ENCODE measurements around the gene DTD1.

DTD1 gene

GRCh38 chr20:18587665-18588573, at the start of gene DTD1:
TSS of gene DTD1 (plus strand) at chr20:18588054. CDS start at chr20:18588073, 19 bp downstream.
- DNase-seq, result peak; percentile 92

- DNase-seq, result no peak
Measured at GRCh38 chr20:18541741-18542140, 46.1 kb upstream of the DTD1 start.

GRCh38 chr20:18543216-18543615, 44.6 kb upstream of the DTD1 start:
- no peak for DNase-seq

GRCh38 chr20:18543932-18544331, 43.9 kb upstream of the DTD1 start:
- no peak for DNase-seq

- no peak for DNase-seq
Measured at GRCh38 chr20:18545566-18545965, 42.3 kb upstream of the DTD1 start.

GRCh38 chr20:18548465-18548864, 39.4 kb upstream of the DTD1 start:
- no peak for DNase-seq

GRCh38 chr20:18553746-18554145, 34.1 kb upstream of the DTD1 start:
- no peak for DNase-seq

- peak; percentile 94 for DNase-seq
Measured at GRCh38 chr20:18566892-18567738, 20.7 kb upstream of the DTD1 start, which contains the start of gene SMIM26. TSS of gene SMIM26 (plus strand) at chr20:18567432. CDS start at chr20:18567479, 47 bp downstream.

- DNase-seq, result no peak
Measured at GRCh38 chr20:18567739-18568091, 20.1 kb upstream of the DTD1 start.

GRCh38 chr20:18571009-18571408, 16.8 kb upstream of the DTD1 start:
- DNase-seq, result no peak

GRCh38 chr20:18571578-18571977, 16.3 kb upstream of the DTD1 start:
- no peak for DNase-seq

GRCh38 chr20:18577942-18578341, 9.9 kb upstream of the DTD1 start:
- DNase-seq, result no peak

- no peak for DNase-seq
Measured at GRCh38 chr20:18578581-18578980, 9.3 kb upstream of the DTD1 start.

GRCh38 chr20:18580012-18580411, 7.8 kb upstream of the DTD1 start:
- DNase-seq, result no peak

- DNase-seq, result no peak
Measured at GRCh38 chr20:18585134-18585533, 2.7 kb upstream of the DTD1 start.

GRCh38 chr20:18588574-18588933, 700 bp downstream of the DTD1 start:
- no peak for DNase-seq

- DNase-seq, result no peak
Measured at GRCh38 chr20:18589941-18590674, 2.3 kb downstream of the DTD1 start.

GRCh38 chr20:18596270-18596669, 8.4 kb downstream of the DTD1 start:
- DNase-seq, result no peak

- DNase-seq, result no peak
Measured at GRCh38 chr20:18609741-18610140, 21.9 kb downstream of the DTD1 start.

GRCh38 chr20:18611492-18611891, 23.6 kb downstream of the DTD1 start:
- DNase-seq, result no peak

GRCh38 chr20:18613553-18613952, 25.7 kb downstream of the DTD1 start:
- DNase-seq, result peak; percentile 30

- DNase-seq, result no peak
Measured at GRCh38 chr20:18614244-18614643, 26.4 kb downstream of the DTD1 start.

- no peak for DNase-seq
Measured at GRCh38 chr20:18615020-18615650, 27.3 kb downstream of the DTD1 start.

All from stimulated activated CD4-positive, alpha-beta T cell treated with anti-CD3 and anti-CD28 coated beads, Interleukin-1b, Interleukin-23, amount 100 ng/mL, for 48 hours (primary cell).